Small intestine (tissue), 7 donors: Measurements from ENCODE around the gene CAMTA1. TPM values are rescaled to one million over a fixed set of nuclear protein-coding genes. Genes with fewer than 3 reads are reported as not detected.
A peak's percentile ranks its signal among the peaks of the same experiment; 100 is the strongest.

Experiments
- DNase-seq, 2 donors: peaks; one replicate each; pipeline versions ENCODE4 v3.0.0 to v3.0.0-alpha.2; 2013
- FAIRE-seq: peaks from 2 replicates; lab custom pipeline; 2012; peaks lifted over from hg19 to GRCh38; lab: Jason Lieb, UNC
- H3K27ac ChIP-seq, 3 donors: one replicate each; pipeline ENCODE4 v1.5.1; 2013; ENCODE audit warnings: low read length in 2 of 3, mild to moderate bottlenecking in 2 of 3, control low read depth in 1 of 3, inconsistent platforms in 1 of 3, low read depth in 1 of 3, moderate library complexity in 1 of 3
- H3K27me3 ChIP-seq, 3 donors: one replicate each; pipeline ENCODE4 v1.6.1; 2013; ENCODE audit warnings: low read length in 3 of 3, inconsistent platforms in 1 of 3; ENCODE audit not compliant: control insufficient read depth in 3 of 3, insufficient read depth in 3 of 3
- H3K36me3 ChIP-seq, 3 donors: one replicate each; pipeline ENCODE4 v1.6.1; 2013; ENCODE audit warnings: low read length in 3 of 3, inconsistent platforms in 1 of 3, low read depth in 1 of 3, mild to moderate bottlenecking in 1 of 3, moderate library complexity in 1 of 3; ENCODE audit not compliant: control insufficient read depth in 3 of 3, insufficient read depth in 2 of 3
- H3K4me1 ChIP-seq, 3 donors: one replicate each; pipeline ENCODE4 v1.6.1; 2013; ENCODE audit warnings: low read length in 2 of 3, inconsistent platforms in 1 of 3, low read depth in 1 of 3, mild to moderate bottlenecking in 1 of 3, moderate library complexity in 1 of 3; ENCODE audit not compliant: control insufficient read depth in 3 of 3, insufficient read depth in 2 of 3
- H3K4me3 ChIP-seq, 3 donors: one replicate each; pipeline ENCODE4 v1.5.1; 2013; ENCODE audit warnings: low read length in 3 of 3, control low read depth in 1 of 3, inconsistent platforms in 1 of 3, low read depth in 1 of 3, mild to moderate bottlenecking in 1 of 3, moderate library complexity in 1 of 3
- H3K9me3 ChIP-seq, 2 donors: one replicate each; pipeline ENCODE4 v1.6.1; 2013; ENCODE audit warnings: low read depth in 1 of 2, low read length in 1 of 2; ENCODE audit not compliant: control insufficient read depth in 2 of 2, insufficient read depth in 1 of 2
- WGBS, 3 donors: extraction: QIAGEN DNeasy Blood & Tissue Kit; methylation state at CpG; one replicate each; pipeline ENCODE4 v1.1.7; 2013; 5-methylcytosine and 5-hydroxymethylcytosine counted together
- polyA plus RNA-seq, 4 donors: library from polyadenylated mRNA; stranded (reverse) in 3 of 4; unstranded in 1 of 4; fragments of 200-250 nt in 3 of 4; fragments of 120-200 nt in 1 of 4; gene quantifications; one replicate each; pipeline versions ENCODE4 v1.2.1 to v1.2.3, GENCODE V29; 2013
- donor health status: healthy with polysubstance abuse.
- donor health status: control.
- donor health status: control.
- donor health status: Bipolar disorder and iron deficiency.
- donor health status: healthy.

The CAMTA1 gene
- polyA plus RNA-seq, 4 donors: 57.6 to 177 (median 147) TPM

GRCh38 chr1:7615138-7615537 lies 829.9 kb downstream of the CAMTA1 start:
- H3K27ac ChIP-seq: no peak overlapping the region
- H3K36me3 ChIP-seq: no peaks in the 10 kb centered on the region
- DNase-seq (no peak), FAIRE-seq (no peak)
- WGBS, 3 donors: 68 to 79% (median 77%) methylated on average over 5 of the region's 5 CpGs
- H3K27me3 ChIP-seq: no peaks in the 10 kb centered on the region
- no peak overlapping the region for H3K4me3 ChIP-seq
- H3K4me1 ChIP-seq: no peaks in the 10 kb centered on the region
- H3K9me3 ChIP-seq: peaks cover 0 to 3% of the 10 kb centered on the region in 2 donors

DNA sequence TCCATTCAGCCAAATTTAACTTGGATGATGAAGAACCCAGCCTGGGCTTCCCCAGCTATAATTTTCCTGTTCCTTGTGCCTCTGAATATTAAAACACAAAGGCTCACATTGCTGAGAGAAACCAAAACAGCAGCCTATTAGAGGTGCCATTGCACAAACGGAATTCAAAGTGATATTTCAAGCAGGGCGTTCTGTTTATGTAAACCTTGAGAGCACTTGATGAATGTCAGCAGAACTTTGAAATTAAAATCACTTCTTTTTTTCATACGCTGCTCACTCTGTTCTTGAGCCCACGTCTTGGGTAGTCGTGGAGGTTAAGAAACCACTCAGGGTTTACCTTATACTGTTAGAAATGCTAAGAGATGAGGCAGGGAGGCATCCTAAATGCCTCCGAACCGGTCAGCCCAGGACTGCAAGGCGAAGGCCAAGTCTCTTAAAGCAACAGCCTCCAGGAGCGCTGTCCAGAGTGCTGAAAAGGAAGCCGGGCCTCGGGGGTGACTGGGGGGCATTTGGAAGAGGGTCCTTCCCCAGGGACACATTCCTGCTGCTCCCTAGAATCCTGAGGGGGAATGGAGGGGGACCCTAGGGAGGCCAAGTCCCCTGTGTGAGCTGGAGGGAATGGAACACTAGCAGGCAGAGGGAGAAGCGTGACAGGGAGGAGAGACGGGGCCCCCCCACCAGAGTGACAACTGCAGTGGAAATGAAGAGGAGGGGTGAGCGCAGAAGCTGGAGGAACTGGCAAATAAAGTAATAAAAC lies 831.0 kb downstream of the CAMTA1 start:
- H3K36me3 ChIP-seq: no peaks in the 10 kb centered on the region
- H3K27me3 ChIP-seq: no peaks in the 10 kb centered on the region
- H3K9me3 ChIP-seq: peaks cover 0 to 3% of the 10 kb centered on the region in 2 donors
- WGBS, 3 donors: 24 to 27% (median 26%) methylated on average over 14 of the region's 14 CpGs
- no peak overlapping the region for H3K4me3 ChIP-seq
- DNase-seq (peak; percentile 18 to 48), FAIRE-seq (no peak)
- H3K4me1 ChIP-seq: no peaks in the 10 kb centered on the region
- no peak overlapping the region for H3K27ac ChIP-seq

DNA sequence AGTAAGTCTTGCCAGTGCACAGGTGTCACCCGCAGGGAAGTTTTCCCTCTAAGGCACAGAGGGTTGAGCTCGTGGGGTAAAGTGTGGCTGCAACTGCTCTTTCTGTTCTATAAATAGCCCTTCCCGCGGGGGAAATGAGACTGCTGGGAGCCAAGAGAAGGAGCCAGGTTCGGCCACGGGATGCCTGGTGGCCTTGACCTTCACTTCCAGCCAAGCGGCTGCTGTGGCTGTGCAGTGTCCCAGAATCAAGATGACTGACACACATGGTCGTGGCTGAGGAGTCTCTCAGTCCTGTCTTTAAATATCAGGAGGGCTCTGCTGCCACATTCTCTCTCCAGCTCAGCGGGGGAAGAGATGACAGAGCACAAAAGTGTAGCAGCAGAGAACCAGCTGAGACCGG lies 831.7 kb downstream of the CAMTA1 start:
- no peak for FAIRE-seq
- 47 to 60% (median 53%) methylated on average over 10 of the region's 10 CpGs for WGBS, 3 donors

DNA sequence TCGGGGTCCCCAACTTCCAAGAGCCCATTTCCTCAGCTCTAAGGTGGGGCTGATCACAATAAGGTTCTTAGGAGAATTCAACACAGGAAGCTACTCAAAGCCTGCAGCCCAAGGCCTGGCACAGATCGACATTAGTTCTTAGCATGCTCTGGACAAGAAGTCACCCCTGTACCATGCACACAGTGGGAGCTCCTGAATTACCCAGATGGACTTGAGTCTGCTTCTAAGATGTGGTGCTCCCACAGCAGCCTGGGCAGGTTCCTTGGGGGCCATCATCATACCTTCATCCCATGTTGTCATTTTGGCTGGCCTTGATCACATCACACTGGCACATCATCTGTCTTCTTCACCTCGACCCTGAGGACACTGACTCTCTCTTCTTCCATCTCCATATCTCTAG lies 832.6 kb downstream of the CAMTA1 start:
- no peaks in the 10 kb centered on the region for H3K4me1 ChIP-seq
- no peak for DNase-seq
- no peaks in the 10 kb centered on the region for H3K9me3 ChIP-seq
- H3K4me3 ChIP-seq: no peak overlapping the region
- 75 to 80% (median 76%) methylated on average over 3 of the region's 3 CpGs for WGBS, 3 donors
- H3K27ac ChIP-seq: no peak overlapping the region
- H3K27me3 ChIP-seq: no peaks in the 10 kb centered on the region
- no peaks in the 10 kb centered on the region for H3K36me3 ChIP-seq
- no peak for FAIRE-seq

More for the DNA sequence above, 831.7 kb downstream of the CAMTA1 start:
- Histone ChIP-seq H3K36me3 (no peaks in the 10 kb centered on the region), H3K27ac (no peak overlapping the region), H3K4me1 (no peaks in the 10 kb centered on the region), H3K27me3 (no peaks in the 10 kb centered on the region), H3K4me3 (no peak overlapping the region), H3K9me3 (peaks cover 0 to 3% of the 10 kb centered on the region in 2 donors)
- DNase-seq: no peak

DNA sequence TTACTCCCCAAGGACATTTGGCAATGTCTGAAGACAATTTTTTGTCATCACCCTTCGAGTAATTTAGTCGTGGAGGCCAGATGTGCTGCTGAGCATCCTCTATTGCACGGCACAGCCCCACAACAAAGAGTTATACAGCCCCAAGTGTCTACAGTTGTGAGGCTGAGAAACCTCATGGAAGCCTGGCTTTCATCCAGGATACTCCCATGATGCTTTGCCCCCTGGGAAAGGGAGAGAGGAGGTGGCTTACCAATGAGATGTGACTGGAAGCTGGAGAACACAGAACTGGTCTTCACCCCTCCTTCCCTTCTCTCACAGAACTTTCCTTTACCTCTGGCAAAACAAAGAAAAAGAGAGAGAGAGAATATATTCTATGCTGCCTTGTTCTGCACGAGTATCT lies 834.9 kb downstream of the CAMTA1 start:
- FAIRE-seq: no peak
- DNase-seq: no peak
- 70 to 74% (median 71%) methylated on average over 4 of the region's 4 CpGs for WGBS, 3 donors
- Histone ChIP-seq H3K9me3 (no peaks in the 10 kb centered on the region), H3K36me3 (no peaks in the 10 kb centered on the region), H3K4me3 (no peak overlapping the region), H3K4me1 (no peaks in the 10 kb centered on the region), H3K27ac (no peak overlapping the region), H3K27me3 (peaks cover 0 to 2% (median under 1%) of the 10 kb centered on the region in 3 donors)

- WGBS, 3 donors: 20 to 40% (median 27%) methylated on average over 24 of the region's 24 CpGs
- FAIRE-seq (no peak), DNase-seq (peak; percentile 4 to 55)
- Histone ChIP-seq H3K36me3 (no peaks in the 10 kb centered on the region), H3K9me3 (no peaks in the 10 kb centered on the region), H3K4me1 (no peaks in the 10 kb centered on the region), H3K27ac (no peak overlapping the region), H3K4me3 (no peak overlapping the region), H3K27me3 (peaks cover 0 to 5% (median 3%) of the 10 kb centered on the region in 3 donors)
These were observed 836.3 kb downstream of the CAMTA1 start for GRCh38 chr1:7621334-7622219.

GRCh38 chr1:7623842-7624241 lies 838.6 kb downstream of the CAMTA1 start:
- H3K27me3 ChIP-seq: peaks cover 0 to 8% (median 5%) of the 10 kb centered on the region in 3 donors
- 82 to 84% (median 84%) methylated on average over 8 of the region's 8 CpGs for WGBS, 3 donors

GRCh38 chr1:7624791-7625355 lies 839.6 kb downstream of the CAMTA1 start:
- Histone ChIP-seq H3K36me3 (no peaks in the 10 kb centered on the region), H3K4me3 (no peak overlapping the region), H3K27me3 (peaks cover 0 to 8% (median 5%) of the 10 kb centered on the region in 3 donors), H3K9me3 (no peaks in the 10 kb centered on the region), H3K4me1 (no peaks in the 10 kb centered on the region), H3K27ac (no peak overlapping the region)
- 74 to 80% (median 79%) methylated on average over 7 of the region's 7 CpGs for WGBS, 3 donors
- DNase-seq (no peak), FAIRE-seq (no peak)

More at GRCh38 chr1:7623842-7624241, 838.6 kb downstream of the CAMTA1 start:
- FAIRE-seq: no peak
- no peak for DNase-seq
- H3K27ac ChIP-seq: no peak overlapping the region
- no peaks in the 10 kb centered on the region for H3K36me3 ChIP-seq
- no peaks in the 10 kb centered on the region for H3K9me3 ChIP-seq
- H3K4me3 ChIP-seq: no peak overlapping the region
- no peaks in the 10 kb centered on the region for H3K4me1 ChIP-seq
